K562 (cell line): ENCODE data around the gene DIP2C. TPM values are rescaled to one million over a fixed set of nuclear protein-coding genes. Genes with fewer than 3 reads are reported as not detected.
A peak's percentile ranks its signal among the peaks of the same experiment; 100 is the strongest.

Experiments used
- ATAC-seq: fragments of 200-7000 bp; cut with Tn5 transposase; 3 replicates; pipeline ENCODE4 v1.9.1; 2020; ENCODE audit warnings: moderate library complexity
- BruUV-seq: library from RNA; stranded (reverse); fragments of 400-500 nt; replicated peaks from 2 replicates; lab custom pipeline; 2021; lab: Mats Ljungman, UMichigan
- CTCF ChIA-PET: fragments of 300-600 bp; formaldehyde crosslinking; extraction: SDS; loops from one replicate; lab custom pipeline; 2021; ENCODE audit warnings: low intra/inter-chr PET ratio; lab: Yijun Ruan, JAX
- POLR2A ChIA-PET: fragments of 300-600, 350-650 bp; sonication (Branson Sonifier 250); formaldehyde crosslinking; extraction: SDS; loops from one replicate; lab custom pipeline; 2021; ENCODE audit warnings: antibody characterized with exemption, inconsistent platforms; lab: Yijun Ruan, JAX
- DNase-seq, 4 experiments: peaks; one replicate each; pipeline versions ENCODE4 v3.0.0 to v3.0.0-alpha.2; 2011 to 2018; ENCODE audit warnings: low spot score in 3 of 4, mixed read lengths in 3 of 4; ENCODE audit errors: extremely low read depth in 1 of 4
- FAIRE-seq: peaks from 2 replicates; lab custom pipeline; 2011; peaks lifted over from hg19 to GRCh38; lab: Jason Lieb, UNC
- H2AFZ ChIP-seq: 2 replicates; pipeline ENCODE4 v1.6.0; 2011; ENCODE audit warnings: low read depth, low read length, control low read depth, inconsistent platforms
- H3K27ac ChIP-seq: fragments of 200-600 bp; 3 replicates; pipeline ENCODE4 v1.8.0; 2011; ENCODE audit warnings: low read depth, mild to moderate bottlenecking, control low read depth, inconsistent platforms, low read length, moderate library complexity, mixed read lengths; ENCODE audit errors: extremely low read depth
- H3K27me3 ChIP-seq, 2 experiments: fragments of 300-600 bp in 1 of 2; 2 replicates in 1 of 2; 3 replicates in 1 of 2; pipeline versions ENCODE4 v1.6.0 to v1.8.0; 2011; ENCODE audit warnings: inconsistent platforms in 2 of 2, low read length in 2 of 2, mild to moderate bottlenecking in 1 of 2, mixed read lengths in 1 of 2, moderate library complexity in 1 of 2; ENCODE audit not compliant: control insufficient read depth in 2 of 2, insufficient read depth in 2 of 2
- H3K36me3 ChIP-seq: fragments of 300-600 bp; 3 replicates; pipeline ENCODE4 v1.8.0; 2011; ENCODE audit warnings: mild to moderate bottlenecking, low read length, inconsistent platforms; ENCODE audit not compliant: control insufficient read depth, insufficient read depth
- H3K4me1 ChIP-seq, 2 experiments: fragments of 200-600 bp in 1 of 2; replicated peaks in 1 of 2; 2 replicates in 1 of 2; 3 replicates in 1 of 2; pipeline versions ENCODE4 v1.5.1 to v1.8.0; 2011; ENCODE audit warnings: inconsistent platforms in 2 of 2, low read length in 2 of 2, mild to moderate bottlenecking in 1 of 2, mixed read lengths in 1 of 2, moderate library complexity in 1 of 2; ENCODE audit not compliant: control insufficient read depth in 2 of 2, insufficient read depth in 2 of 2
- H3K4me2 ChIP-seq: 2 replicates; pipeline ENCODE4 v1.6.1; 2011; ENCODE audit warnings: low read length, control low read depth, inconsistent platforms, mixed read lengths; ENCODE audit not compliant: insufficient read depth
- H3K4me3 ChIP-seq: fragments of 200-600 bp; sonication (generic), shearing (Covaris generic); 2 replicates; pipeline ENCODE4 v1.5.1; 2016; ENCODE audit warnings: control low read depth, inconsistent platforms
- H3K79me2 ChIP-seq: fragments of 200-600 bp; 3 replicates; pipeline ENCODE4 v1.8.0; 2011; ENCODE audit warnings: low read length, inconsistent platforms; ENCODE audit not compliant: control insufficient read depth, insufficient read depth
- H3K9ac ChIP-seq, 2 experiments: 2 replicates each; pipeline versions ENCODE4 v1.6.0 to v1.6.1; 2011; ENCODE audit warnings: low read depth in 2 of 2, low read length in 2 of 2, control low read depth in 1 of 2, inconsistent platforms in 1 of 2, mild to moderate bottlenecking in 1 of 2, mixed read lengths in 1 of 2; ENCODE audit not compliant: insufficient read depth in 1 of 2
- H3K9me1 ChIP-seq: one replicate; pipeline ENCODE4 v1.6.0; 2011; ENCODE audit warnings: inconsistent platforms, mild to moderate bottlenecking, low read length, moderate library complexity; ENCODE audit not compliant: control insufficient read depth, insufficient read depth
- H3K9me3 ChIP-seq: replicated peaks from 2 replicates; pipeline ENCODE4 v1.5.1; 2011; ENCODE audit warnings: low read depth, low read length, inconsistent platforms; ENCODE audit not compliant: control insufficient read depth, insufficient read depth
- H4K20me1 ChIP-seq: replicated peaks from 2 replicates; pipeline ENCODE4 v1.6.1; 2011; ENCODE audit warnings: low read length, inconsistent platforms, mixed read lengths; ENCODE audit not compliant: control insufficient read depth, insufficient read depth
- MBD2 ChIP-seq: sonication (generic); IDR thresholded peaks from 2 replicates; pipeline ENCODE4 v1.6.1; 2016; ENCODE audit warnings: low read depth, borderline replicate concordance
- NFATC3 ChIP-seq: fragments of 450-650 bp; IDR thresholded peaks from 2 replicates; pipeline ENCODE4 v1.6.1; 2017; ENCODE audit warnings: mild to moderate bottlenecking
- USF2 ChIP-seq: sonication (generic); formaldehyde crosslinking; IDR thresholded peaks from 2 replicates; pipeline ENCODE4 v1.5.0; 2020; ENCODE audit warnings: missing genetic modification reagents
- WGBS: fragments of 100-300 bp; shearing (Covaris generic); methylation state at CpG from one replicate; pipeline ENCODE4 v1.1.6; 2016; ENCODE audit warnings: low coverage, mixed read lengths; ENCODE audit not compliant: insufficient coverage; ENCODE audit errors: missing lambda C conversion rate; 5-methylcytosine and 5-hydroxymethylcytosine counted together
- in situ Hi-C: fragments of 300-500 bp; cut with MboI; formaldehyde crosslinking; loops from 4 replicates; pipeline ENCODE4 v1.15.0; 2018; ENCODE audit warnings: inconsistent platforms, mixed read lengths
- intact Hi-C: fragments of 100-400 bp; cut with micrococcal nuclease; formaldehyde crosslinking; loops from 2 replicates; pipeline ENCODE4 v1.14.2; 2022
- polyA plus RNA-seq, 8 experiments: library from polyadenylated mRNA; depleted of rRNA in 4 of 8; stranded (reverse) in 5 of 8; unstranded in 3 of 8; fragments of >200 nt; fragmentation: Nextera tagmentation in 2 of 8; fragmentation: Illumina TruSeq in 1 of 8; extraction: Ambion mirVana in 2 of 8; extraction: Trizol in 1 of 8; gene quantifications; 2 replicates each; pipeline versions ENCODE4 v1.2.1 to v1.2.3, GENCODE V29; 2011 to 2014; ENCODE audit warnings: inconsistent platforms in 1 of 8, missing spikeins in 1 of 8
- total RNA-seq, 7 experiments: library from RNA; depleted of rRNA in 6 of 7; stranded (reverse); fragments of >200 nt in 6 of 7; fragmentation: Illumina TruSeq in 2 of 7; extraction: Trizol in 2 of 7; gene quantifications; 2 replicates each; pipeline versions ENCODE4 v1.2.1 to v1.2.3, GENCODE V29; 2011 to 2021; ENCODE audit warnings: low replicate concordance in 1 of 7

DIP2C gene
- total and polyA plus RNA-seq, 9 of the 15 experiments (the other 6 are each of a cell fraction or from before 2014, with no cell fraction given): 0.01 TPM; not detected in 8

- no peak overlapping the region for H3K27ac ChIP-seq
- H3K9ac ChIP-seq: no peak overlapping the region
- no peaks in the 10 kb centered on the region for H3K9me1 ChIP-seq
- no peaks in the 10 kb centered on the region for H3K36me3 ChIP-seq
- H4K20me1 ChIP-seq: no peaks in the 10 kb centered on the region
- no peak overlapping the region for H2AFZ ChIP-seq
- H3K4me1 ChIP-seq: no peaks in the 10 kb centered on the region; a peak in 1 of 5 replicates
- TF ChIP-seq USF2 (CRISPR knock-in tag): peak; percentile 61
- TF ChIP-seq MBD2: no peak
- TF ChIP-seq, all 486 proteins: peak for 1
- CTCF ChIA-PET: no interaction called here
- in situ Hi-C loops: no loop called here
- Histone ChIP-seq H3K9me3 (no peaks in the 10 kb centered on the region), H3K4me3 (no peak overlapping the region), H3K27me3 (peaks cover 42 to 82% of the 10 kb centered on the region in 2 experiments), H3K79me2 (no peaks in the 10 kb centered on the region), H3K4me2 (no peak overlapping the region)
- intact Hi-C loops: loop anchor here (5.0 kb wide), 1 partner anchor 193 kb away; no protein-coding TSS in a partner anchor
- no TSS peak for BruUV-seq
- FAIRE-seq: peak; percentile 19
- no peak for DNase-seq
- POLR2A ChIA-PET: interaction anchor here (0.6 to 0.7 kb wide), 2 partner anchors 9 to 24 kb away, joined by 3 to 4 read pairs; no protein-coding TSS in a partner anchor
- under 1% methylated on average over 17 of the region's 17 CpGs for WGBS
- ATAC-seq: peak; percentile 55; the same call in 2 of the 3 replicates
These were observed 95.5 kb downstream of the DIP2C start for GRCh38 chr10:593901-594457.

- Histone ChIP-seq H3K27ac (no peak overlapping the region), H4K20me1 (no peaks in the 10 kb centered on the region), H3K4me1 (peaks cover 0 to 3% of the 10 kb centered on the region in 2 experiments; a peak in 2 of 5 replicates), H3K27me3 (peaks cover 44 to 85% of the 10 kb centered on the region in 2 experiments), H3K9me1 (no peaks in the 10 kb centered on the region), H3K9me3 (no peaks in the 10 kb centered on the region), H3K79me2 (no peaks in the 10 kb centered on the region), H2AFZ (no peak overlapping the region), H3K36me3 (no peaks in the 10 kb centered on the region), H3K9ac (no peak overlapping the region), H3K4me2 (no peak overlapping the region), H3K4me3 (no peak overlapping the region)
- in situ Hi-C loops: no loop called here
- no peak for TF ChIP-seq NFATC3
- FAIRE-seq (no peak), DNase-seq (no peak), ATAC-seq (no peak)
- ChIA-PET POLR2A (interaction anchor here (0.6 to 0.7 kb wide), 3 partner anchors 9 to 425 kb away, joined by 3 to 4 read pairs (median 3); no protein-coding TSS in a partner anchor), CTCF (no interaction called here)
- WGBS: 3% methylated on average over 15 of the region's 15 CpGs
- intact Hi-C loops: loop anchor here (5.0 kb wide), 1 partner anchor 194 kb away; no protein-coding TSS in a partner anchor
- BruUV-seq: no TSS peak
These were observed 96.0 kb downstream of the DIP2C start for GRCh38 chr10:593421-593820.
